AG09309 (cell line): ENCODE measurements around the gene OPRL1.

ENCODE experiments used
- DNase-seq: peaks from one replicate; pipeline ENCODE4 v3.0.0-alpha.2; 2010; ENCODE audit warnings: low read depth
- H3K4me3 ChIP-seq: 2 replicates; pipeline ENCODE4 v1.5.1; 2011; ENCODE audit warnings: mild to moderate bottlenecking, low read depth, low read length, moderate library complexity; ENCODE audit not compliant: control insufficient read depth
- TF ChIP-seq, protein P1 (sequence below): IDR thresholded peaks from 2 replicates; pipeline ENCODE4 v1.5.1; 2011; ENCODE audit warnings: mild to moderate bottlenecking, low read depth, low read length, inconsistent platforms; ENCODE audit not compliant: insufficient read depth, control insufficient read depth; ENCODE audit errors: missing control alignments

Gene OPRL1

DNA sequence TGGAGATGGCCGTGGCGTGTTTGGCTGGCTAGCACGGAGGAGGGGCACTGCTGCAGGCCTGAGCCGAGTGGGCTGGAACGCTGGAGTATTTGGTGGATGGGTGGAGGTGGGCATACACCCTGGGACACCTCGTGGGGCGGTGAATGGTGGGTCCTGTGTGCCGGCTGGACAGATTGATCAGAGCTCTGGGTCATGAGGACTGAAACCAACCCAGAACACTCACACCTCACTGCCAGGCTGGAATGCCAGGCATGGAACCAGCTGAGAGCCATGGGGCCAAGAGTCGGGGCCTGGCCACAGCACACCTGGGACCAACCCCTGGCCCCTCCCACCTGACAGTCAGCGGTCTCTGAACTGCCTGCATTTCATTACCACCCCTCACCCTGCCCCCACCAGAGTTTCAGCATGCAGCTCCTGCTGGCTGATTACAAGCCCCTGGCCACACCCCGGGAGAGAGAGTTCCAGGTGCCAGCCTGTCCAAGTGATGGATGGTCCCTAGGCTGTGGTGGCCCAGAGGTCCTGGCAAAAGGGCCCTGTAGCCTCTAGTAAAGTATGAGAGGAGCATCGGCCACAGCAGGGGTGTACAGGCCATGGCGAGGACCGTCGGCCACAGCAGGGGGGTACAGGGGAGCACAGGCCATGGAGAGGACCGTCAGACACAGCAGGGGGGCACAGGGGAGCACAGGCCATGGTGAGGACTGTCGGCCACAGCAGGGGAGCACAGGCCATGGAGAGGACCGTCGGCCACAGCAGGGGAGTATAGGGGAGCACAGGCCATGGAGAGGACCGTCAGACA is 24.2 kb downstream of the OPRL1 start:
- no peak for DNase-seq
- TF ChIP-seq, protein P1, sequence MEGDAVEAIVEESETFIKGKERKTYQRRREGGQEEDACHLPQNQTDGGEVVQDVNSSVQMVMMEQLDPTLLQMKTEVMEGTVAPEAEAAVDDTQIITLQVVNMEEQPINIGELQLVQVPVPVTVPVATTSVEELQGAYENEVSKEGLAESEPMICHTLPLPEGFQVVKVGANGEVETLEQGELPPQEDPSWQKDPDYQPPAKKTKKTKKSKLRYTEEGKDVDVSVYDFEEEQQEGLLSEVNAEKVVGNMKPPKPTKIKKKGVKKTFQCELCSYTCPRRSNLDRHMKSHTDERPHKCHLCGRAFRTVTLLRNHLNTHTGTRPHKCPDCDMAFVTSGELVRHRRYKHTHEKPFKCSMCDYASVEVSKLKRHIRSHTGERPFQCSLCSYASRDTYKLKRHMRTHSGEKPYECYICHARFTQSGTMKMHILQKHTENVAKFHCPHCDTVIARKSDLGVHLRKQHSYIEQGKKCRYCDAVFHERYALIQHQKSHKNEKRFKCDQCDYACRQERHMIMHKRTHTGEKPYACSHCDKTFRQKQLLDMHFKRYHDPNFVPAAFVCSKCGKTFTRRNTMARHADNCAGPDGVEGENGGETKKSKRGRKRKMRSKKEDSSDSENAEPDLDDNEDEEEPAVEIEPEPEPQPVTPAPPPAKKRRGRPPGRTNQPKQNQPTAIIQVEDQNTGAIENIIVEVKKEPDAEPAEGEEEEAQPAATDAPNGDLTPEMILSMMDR = no peak

DNA sequence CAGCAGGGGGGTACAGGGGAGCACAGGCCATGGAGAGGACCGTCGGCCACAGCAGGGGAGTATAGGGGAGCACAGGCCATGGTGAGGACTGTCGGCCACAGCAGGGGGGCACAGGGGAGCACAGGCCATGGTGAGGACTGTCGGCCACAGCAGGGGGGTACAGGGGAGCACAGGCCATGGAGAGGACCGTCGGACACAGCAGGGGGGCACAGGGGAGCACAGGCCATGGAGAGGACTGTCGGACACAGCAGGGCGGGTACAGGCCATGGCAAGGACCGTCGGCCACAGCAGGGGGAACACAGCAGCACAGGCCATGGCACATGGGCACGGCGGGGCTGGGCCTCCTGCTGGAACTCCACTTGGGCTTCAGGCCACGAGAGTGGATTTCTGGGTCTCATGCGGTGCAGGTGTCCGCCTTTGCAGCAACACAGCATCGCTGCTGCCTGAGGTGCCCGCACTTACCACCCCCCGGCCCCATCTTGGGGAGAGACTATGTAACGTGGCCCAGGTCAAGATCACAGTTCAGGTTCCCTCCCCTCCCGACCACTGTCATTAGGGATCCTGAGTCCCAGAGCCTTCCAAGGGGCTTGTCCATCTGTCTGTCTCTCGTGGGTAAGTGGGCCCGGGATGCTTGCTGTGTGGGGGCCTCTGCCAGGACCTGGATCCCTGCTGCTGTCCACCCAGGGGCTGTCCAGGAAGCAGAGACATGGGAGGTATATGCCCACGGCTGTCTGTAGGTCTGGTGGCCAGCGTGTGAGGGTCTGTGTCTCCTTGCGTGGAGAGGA is 25.0 kb downstream of the OPRL1 start:
- DNase-seq = no peak
- H3K4me3 ChIP-seq = no peak overlapping the region
- TF ChIP-seq, protein P1 = no peak

More for the DNA sequence above, 24.2 kb downstream of the OPRL1 start:
- no peak overlapping the region for H3K4me3 ChIP-seq

DNA sequence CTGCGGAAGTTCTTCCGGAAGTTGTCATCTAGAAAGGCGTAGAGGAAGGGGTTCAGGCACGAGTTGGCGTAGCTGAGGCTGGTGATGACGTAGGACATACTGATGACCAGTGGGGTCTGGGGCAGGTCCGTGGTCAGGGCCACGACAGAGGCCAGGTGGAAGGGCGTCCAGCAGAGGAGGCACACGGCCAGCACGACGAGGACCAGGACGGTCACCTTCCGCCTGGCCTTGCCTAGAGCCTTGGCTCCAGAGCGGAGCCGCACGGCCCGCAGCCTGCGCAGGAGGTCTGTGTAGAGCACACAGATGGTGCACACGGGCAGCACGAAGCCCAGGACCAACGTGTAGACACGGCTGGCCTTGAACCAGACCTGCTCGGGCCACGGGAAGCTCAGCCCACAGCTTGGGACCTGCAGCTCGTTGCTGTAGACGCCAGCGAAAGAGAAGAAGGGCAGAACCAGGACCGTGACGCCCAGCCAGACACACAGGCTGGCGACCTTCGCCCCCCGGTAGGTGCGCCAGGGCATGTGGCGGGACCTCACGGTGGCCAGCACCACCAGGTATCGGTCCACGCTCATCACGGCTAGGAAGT is 26.1 kb downstream of the OPRL1 start:
- no peak for DNase-seq
- TF ChIP-seq, protein P1 = no peak
- no peak overlapping the region for H3K4me3 ChIP-seq

DNA sequence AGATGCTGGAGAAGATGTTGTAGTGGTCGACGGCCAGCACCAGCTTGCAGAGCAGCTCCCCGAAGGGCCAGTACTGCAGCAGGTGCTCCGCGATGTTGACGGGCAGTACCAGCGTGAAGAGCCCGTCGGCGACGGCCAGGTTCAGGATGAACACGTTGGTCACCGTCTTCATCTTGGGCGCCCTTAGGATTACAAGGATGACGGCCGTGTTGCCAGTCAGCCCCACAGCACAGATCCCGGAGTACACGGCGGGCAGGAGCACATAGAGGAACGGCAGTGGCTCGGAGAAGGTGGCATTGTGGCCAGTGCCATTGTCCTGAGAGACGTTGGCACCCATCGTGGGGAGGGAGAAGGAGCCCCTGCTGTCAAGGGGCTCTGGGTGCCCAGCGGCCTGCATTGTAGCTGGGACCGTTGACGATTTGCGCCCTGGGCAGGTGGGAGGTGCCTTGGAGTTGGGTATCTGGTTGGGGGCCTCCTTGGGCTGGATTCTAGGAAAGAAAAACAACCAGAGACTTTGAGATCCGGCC is 26.6 kb downstream of the OPRL1 start:
- H3K4me3 ChIP-seq = no peak overlapping the region
- TF ChIP-seq, protein P1 = no peak
- no peak for DNase-seq

DNA sequence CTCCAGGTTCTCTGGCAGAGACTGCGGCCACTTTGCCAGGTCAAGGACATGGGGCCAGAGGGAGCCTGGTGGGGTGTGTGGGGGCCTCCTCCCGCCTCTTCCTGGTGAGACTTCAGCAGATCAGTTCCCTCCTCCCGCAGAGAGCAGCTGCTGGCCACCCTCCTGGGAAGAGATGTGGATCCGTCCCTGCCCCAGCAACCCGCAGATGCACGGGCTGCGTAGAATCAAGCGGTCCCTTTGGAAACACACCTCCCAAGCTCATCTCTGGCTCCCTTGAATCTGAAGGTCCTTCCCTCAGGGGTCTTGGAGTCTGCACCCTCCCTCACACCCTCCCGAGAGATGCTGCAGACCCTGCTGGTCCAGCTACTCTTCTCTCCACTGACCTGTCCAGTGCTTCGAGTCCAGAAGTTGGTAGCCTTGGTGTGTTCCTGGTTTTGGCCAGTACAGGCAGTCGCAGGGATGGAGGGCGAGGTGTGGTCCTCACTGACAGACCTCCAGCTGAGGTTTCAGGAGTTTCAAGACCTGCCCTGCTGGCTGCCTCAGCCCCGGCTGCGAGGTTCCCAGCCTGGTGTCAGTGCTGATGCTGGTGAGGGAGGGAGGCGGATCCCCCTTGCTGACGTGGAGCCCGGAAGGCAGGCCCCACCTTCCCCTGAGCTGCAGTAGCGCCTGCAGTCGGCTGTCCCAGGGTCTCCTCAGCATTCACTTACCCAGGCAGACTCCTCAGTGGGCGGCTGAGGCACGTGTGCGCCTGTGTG is 27.3 kb downstream of the OPRL1 start, which contains the start of gene NPBWR2:
NPBWR2 (minus strand) TSS at position 585 of the 755 bp plus-strand sequence. CDS start 734 bp downstream, outside the sequence.
- DNase-seq = no peak
- H3K4me3 ChIP-seq = no peak within 1 kb of the TSS
- TF ChIP-seq, protein P1 = no peak
